Endodermal cell (in vitro differentiated cells): Measurements from ENCODE around the gene GAS6. TPM values are rescaled to one million over a fixed set of nuclear protein-coding genes. Genes with fewer than 3 reads are reported as not detected.

ENCODE experiments used
- DNase-seq: peaks from one replicate; pipeline ENCODE4 v3.0.0-alpha.2; 2017
- H3K27ac ChIP-seq: 2 replicates; pipeline ENCODE4 v1.5.1; 2013; ENCODE audit warnings: mild to moderate bottlenecking, low read depth, low read length, moderate library complexity
- H3K27me3 ChIP-seq: 2 replicates; pipeline ENCODE4 v1.6.1; 2013; ENCODE audit warnings: mild to moderate bottlenecking, low read length, moderate library complexity; ENCODE audit not compliant: insufficient read depth, control insufficient read depth, poor library complexity, severe bottlenecking
- H3K36me3 ChIP-seq: 2 replicates; pipeline ENCODE4 v1.7.0; 2013; ENCODE audit warnings: mild to moderate bottlenecking, low read length, moderate library complexity; ENCODE audit not compliant: control insufficient read depth, insufficient read depth
- H3K4me1 ChIP-seq: one replicate; pipeline ENCODE4 v1.7.0; 2013; ENCODE audit warnings: low read length; ENCODE audit not compliant: control insufficient read depth, insufficient read depth
- H3K4me3 ChIP-seq: 2 replicates; pipeline ENCODE4 v1.5.1; 2013; ENCODE audit warnings: mild to moderate bottlenecking, low read length, moderate library complexity
- H3K9ac ChIP-seq: 2 replicates; pipeline ENCODE4 v1.6.1; 2013; ENCODE audit warnings: mild to moderate bottlenecking, low read length, moderate library complexity; ENCODE audit not compliant: poor library complexity, severe bottlenecking; ENCODE audit errors: extremely low read depth
- H3K9me3 ChIP-seq: 2 replicates; pipeline ENCODE4 v1.6.1; 2013; ENCODE audit warnings: mild to moderate bottlenecking, low read length, moderate library complexity; ENCODE audit not compliant: control insufficient read depth
- H3K27ac Mint-ChIP-seq: 2 replicates; pipeline ENCODE4 v1.8.0; 2020; ENCODE audit warnings: mixed read lengths
- H3K27me3 Mint-ChIP-seq: 2 replicates; pipeline ENCODE4 v1.8.0; 2021; ENCODE audit warnings: mild to moderate bottlenecking, mixed read lengths; ENCODE audit not compliant: insufficient read depth
- H3K36me3 Mint-ChIP-seq: 2 replicates; pipeline ENCODE4 v1.8.0; 2020; ENCODE audit warnings: low read depth, mixed read lengths
- H3K4me1 Mint-ChIP-seq: 2 replicates; pipeline ENCODE4 v1.8.0; 2020; ENCODE audit warnings: mixed read lengths
- H3K4me3 Mint-ChIP-seq: 2 replicates; pipeline ENCODE4 v1.8.0; 2020; ENCODE audit warnings: mild to moderate bottlenecking, moderate library complexity, mixed read lengths
- H3K9me3 Mint-ChIP-seq: 2 replicates; pipeline ENCODE4 v1.8.0; 2020; ENCODE audit warnings: mild to moderate bottlenecking, mixed read lengths
- CTCF ChIP-seq: fragments of 200-600 bp; sonication (generic); conservative IDR thresholded peaks from 2 replicates; pipeline ENCODE4 v1.5.0; 2021; ENCODE audit warnings: antibody characterized with exemption, mild to moderate bottlenecking
- whole genome bisulfite sequencing, 2 experiments: methylation state at CpG; one replicate each; pipeline versions ENCODE4 v1.1.5 to v1.1.7; 2013; ENCODE audit warnings: missing lambda C conversion rate in 2 of 2, mixed read lengths in 1 of 2; ENCODE audit not compliant: insufficient coverage in 1 of 2, insufficient read length in 1 of 2; 5-methylcytosine and 5-hydroxymethylcytosine counted together
- total RNA-seq, 2 donors: library from RNA; stranded (reverse); fragmentation: NEBNext Ultra II Directional in 1 of 2; extraction: Animal tissue kit (Norgen Biotek cat#: 25700) in 1 of 2; gene quantifications; 2 replicates in 1 of 2; 3 replicates in 1 of 2; pipeline ENCODE4 v1.2.1, GENCODE V29; 2021

GAS6 gene
- total RNA-seq, 2 donors from 2014 or later = 45.7 to 49.6 TPM

- Mint-ChIP-seq H3K36me3 (no peaks in the 10 kb centered on the region), H3K27me3 (no peaks in the 10 kb centered on the region), H3K4me1 (no peaks in the 10 kb centered on the region), H3K9me3 (peaks cover 23% of the 10 kb centered on the region), H3K27ac (no peak overlapping the region), H3K4me3 (no peak overlapping the region)
- no peaks in the 10 kb centered on the region for H3K36me3 ChIP-seq
- H3K4me3 ChIP-seq = no peak overlapping the region
- H3K27me3 ChIP-seq = no peaks in the 10 kb centered on the region
- no peak overlapping the region for H3K27ac ChIP-seq
- H3K4me1 ChIP-seq = no peaks in the 10 kb centered on the region
- no peak overlapping the region for H3K9ac ChIP-seq
- TF ChIP-seq CTCF = no peak
- peaks cover 19% of the 10 kb centered on the region for H3K9me3 ChIP-seq
- DNase-seq = no peak
- WGBS, 2 experiments = 93 to 100% methylated on average over 1 of the region's 1 CpG
Observed at GRCh38 chr13:113887700-113888201, 23.9 kb upstream of the GAS6 start.

GRCh38 chr13:113886561-113887112, 22.8 kb upstream of the GAS6 start:
- TF ChIP-seq CTCF = no peak
- no peaks in the 10 kb centered on the region for H3K4me1 Mint-ChIP-seq
- Histone ChIP-seq H3K9ac (no peak overlapping the region), H3K4me3 (no peak overlapping the region), H3K4me1 (no peaks in the 10 kb centered on the region), H3K36me3 (no peaks in the 10 kb centered on the region), H3K9me3 (peaks cover 11% of the 10 kb centered on the region), H3K27me3 (no peaks in the 10 kb centered on the region), H3K27ac (no peak overlapping the region)
- H3K36me3 Mint-ChIP-seq = no peaks in the 10 kb centered on the region
- DNase-seq = no peak
- peaks cover 12% of the 10 kb centered on the region for H3K9me3 Mint-ChIP-seq
- H3K4me3 Mint-ChIP-seq = no peak overlapping the region
- H3K27ac Mint-ChIP-seq = no peak overlapping the region
- 91 to 93% methylated on average over 12 to 14 of the region's 14 CpGs for WGBS, 2 experiments
- H3K27me3 Mint-ChIP-seq = peaks cover 2% of the 10 kb centered on the region

GRCh38 chr13:113884821-113885220, 20.9 kb upstream of the GAS6 start:
- no peak overlapping the region for H3K27ac Mint-ChIP-seq
- no peak for TF ChIP-seq CTCF
- no peaks in the 10 kb centered on the region for H3K9me3 Mint-ChIP-seq
- WGBS, 2 experiments = 91 to 100% methylated on average over 3 to 7 of the region's 7 CpGs
- DNase-seq = no peak
- no peaks in the 10 kb centered on the region for H3K4me1 Mint-ChIP-seq
- Histone ChIP-seq H3K27me3 (no peaks in the 10 kb centered on the region), H3K9me3 (no peaks in the 10 kb centered on the region), H3K36me3 (no peaks in the 10 kb centered on the region), H3K4me1 (no peaks in the 10 kb centered on the region), H3K4me3 (no peak overlapping the region), H3K27ac (no peak overlapping the region), H3K9ac (no peak overlapping the region)
- H3K27me3 Mint-ChIP-seq = peaks cover 2% of the 10 kb centered on the region
- no peak overlapping the region for H3K4me3 Mint-ChIP-seq
- H3K36me3 Mint-ChIP-seq = no peaks in the 10 kb centered on the region
